Ovary (tissue), 3 donors: ENCODE results near the gene HSPA1L.
"Not testable (repeated sequence)": the region's sequence is repeated elsewhere in the genome, so short reads cannot be mapped to it uniquely, and the experiment has no call there.

Source experiments
- CTCF ChIP-seq, 3 donors: fragments of 450-650 bp in 2 of 3; fragments of 200-600 bp in 1 of 3; IDR thresholded peaks; one replicate each; pipeline versions ENCODE4 v1.5.1 to v1.8.0; 2016 to 2022; ENCODE audit warnings: antibody characterized with exemption in 3 of 3, mild to moderate bottlenecking in 1 of 3
- EP300 ChIP-seq: sonication (generic); formaldehyde crosslinking; IDR thresholded peaks from one replicate; pipeline ENCODE4 v1.6.1; 2017; ENCODE audit warnings: antibody characterized with exemption
- POLR2A ChIP-seq: fragments of 450-650 bp; IDR thresholded peaks from one replicate; pipeline ENCODE4 v1.6.1; 2017; ENCODE audit warnings: antibody characterized with exemption, mild to moderate bottlenecking, moderate library complexity
- donor health status: DM: no; HTN: no; CAD: no.

DNA sequence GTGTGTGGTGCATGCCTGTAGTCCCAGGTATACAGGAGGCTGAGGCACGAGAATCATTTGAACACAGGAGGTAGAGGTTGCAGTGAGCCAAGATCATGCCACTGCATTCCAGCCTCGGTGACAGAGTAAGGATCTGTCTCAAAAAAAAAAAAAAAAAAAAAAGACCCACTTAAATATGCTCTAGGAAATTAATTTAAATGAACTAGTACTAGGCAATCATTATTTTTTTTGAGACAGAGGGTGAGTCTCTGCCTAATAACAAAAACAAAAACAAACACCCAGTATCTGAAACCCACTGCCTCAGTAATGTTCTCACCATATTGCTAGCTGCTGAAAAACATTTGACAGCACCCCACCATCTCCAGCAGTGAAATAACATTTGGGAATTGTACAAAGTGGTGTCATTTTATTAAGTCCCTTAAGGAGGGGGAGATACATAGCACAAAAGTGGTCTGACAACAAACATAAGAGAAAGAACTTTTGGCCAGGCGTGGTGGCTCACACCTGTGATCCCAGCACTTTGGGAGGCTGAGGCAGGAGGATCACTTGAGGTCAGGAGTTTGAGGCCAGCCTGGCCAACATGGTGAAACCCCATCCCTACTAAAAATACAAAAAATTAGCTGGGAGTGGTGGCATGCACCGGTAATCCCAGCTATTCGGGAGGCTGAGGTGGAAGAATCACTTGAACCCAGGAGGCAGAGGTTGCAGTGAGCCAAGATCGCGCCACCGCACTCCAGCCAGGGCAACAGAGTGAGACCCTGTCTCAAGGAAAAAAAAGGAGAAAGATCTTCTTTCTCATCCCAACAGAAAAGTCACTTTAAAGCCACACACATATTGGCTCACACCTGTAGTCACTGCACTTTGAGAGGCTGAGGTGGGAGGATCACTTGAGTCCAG lies 13.8 kb downstream of the HSPA1L start:
- TF ChIP-seq CTCF (IDR thresholded peaks at IDR 0.05); POLR2A; EP300: not testable (repeated sequence)
